Subcutaneous abdominal adipose tissue (tissue), 5 donors: ENCODE results near the gene NFKBIL1.
"Not testable (repeated sequence)": the region's sequence is repeated elsewhere in the genome, so short reads cannot be mapped to it uniquely, and the experiment has no call there.

Experiments
- H3K27ac ChIP-seq: one replicate; pipeline ENCODE4 v1.7.0; 2013; ENCODE audit warnings: low read depth, mild to moderate bottlenecking, inconsistent platforms, low read length, moderate library complexity
- H3K27me3 ChIP-seq, 5 donors: one replicate each; pipeline ENCODE4 v1.7.0; 2013; ENCODE audit warnings: low read length in 5 of 5, inconsistent platforms in 1 of 5; ENCODE audit not compliant: control insufficient read depth in 5 of 5, insufficient read depth in 4 of 5
- H3K36me3 ChIP-seq, 5 donors: one replicate each; pipeline ENCODE4 v1.7.0; 2013; ENCODE audit warnings: low read length in 5 of 5; ENCODE audit not compliant: control insufficient read depth in 5 of 5, insufficient read depth in 5 of 5
- H3K4me1 ChIP-seq, 5 donors: one replicate each; pipeline ENCODE4 v1.7.0; 2013; ENCODE audit warnings: low read length in 5 of 5, mild to moderate bottlenecking in 3 of 5, moderate library complexity in 1 of 5; ENCODE audit not compliant: control insufficient read depth in 5 of 5, insufficient read depth in 5 of 5
- H3K4me3 ChIP-seq, 5 donors: one replicate each; pipeline ENCODE4 v1.7.0; 2013; ENCODE audit warnings: low read length in 5 of 5, low read depth in 1 of 5
- H3K9ac ChIP-seq, 5 donors: one replicate each; pipeline ENCODE4 v1.7.0; 2013; ENCODE audit warnings: low read length in 5 of 5, mild to moderate bottlenecking in 4 of 5, moderate library complexity in 3 of 5
- H3K9me3 ChIP-seq, 5 donors: one replicate each; pipeline ENCODE4 v1.7.0; 2013; ENCODE audit warnings: low read length in 5 of 5; ENCODE audit not compliant: control insufficient read depth in 5 of 5
- donor health status: healthy.
- donor health status: healthy.
- donor health status: healthy.
- donor health status: healthy.
- donor health status: healthy.

NFKBIL1 gene

DNA sequence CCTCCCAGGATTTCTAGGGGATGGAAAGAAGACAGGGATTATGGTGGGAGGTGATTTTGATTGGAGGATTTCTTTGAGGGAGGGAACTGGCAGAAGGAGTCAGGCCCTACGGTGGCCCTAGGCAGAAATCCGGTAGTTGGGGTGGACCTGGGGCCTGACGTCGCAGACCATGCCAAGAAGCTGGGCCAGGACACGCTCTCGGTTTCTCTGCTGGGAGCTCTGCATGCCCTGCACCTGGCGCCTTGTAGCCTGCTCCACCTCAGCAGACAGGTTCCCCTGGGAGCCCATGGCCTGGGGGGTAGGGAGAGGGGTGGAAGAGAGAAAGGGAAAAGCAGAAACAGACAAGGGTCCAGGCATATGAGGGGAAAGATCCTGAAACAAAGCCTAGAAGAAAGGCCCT, 2.1 kb upstream of the NFKBIL1 start:
- no peak overlapping the region for H3K4me3 ChIP-seq
- H3K4me1 ChIP-seq = peaks cover 16 to 42% (median 39%) of the 10 kb centered on the region in 5 donors
- H3K27ac ChIP-seq = no peak overlapping the region
- peak overlapping the region in 1 of 5 donors; percentile 20 for H3K9ac ChIP-seq
- H3K36me3 ChIP-seq = peaks cover 4 to 19% (median 9%) of the 10 kb centered on the region in 5 donors
- H3K9me3 ChIP-seq = no peaks in the 10 kb centered on the region
- peaks cover 0 to 4% (median 0%) of the 10 kb centered on the region in 5 donors for H3K27me3 ChIP-seq

DNA sequence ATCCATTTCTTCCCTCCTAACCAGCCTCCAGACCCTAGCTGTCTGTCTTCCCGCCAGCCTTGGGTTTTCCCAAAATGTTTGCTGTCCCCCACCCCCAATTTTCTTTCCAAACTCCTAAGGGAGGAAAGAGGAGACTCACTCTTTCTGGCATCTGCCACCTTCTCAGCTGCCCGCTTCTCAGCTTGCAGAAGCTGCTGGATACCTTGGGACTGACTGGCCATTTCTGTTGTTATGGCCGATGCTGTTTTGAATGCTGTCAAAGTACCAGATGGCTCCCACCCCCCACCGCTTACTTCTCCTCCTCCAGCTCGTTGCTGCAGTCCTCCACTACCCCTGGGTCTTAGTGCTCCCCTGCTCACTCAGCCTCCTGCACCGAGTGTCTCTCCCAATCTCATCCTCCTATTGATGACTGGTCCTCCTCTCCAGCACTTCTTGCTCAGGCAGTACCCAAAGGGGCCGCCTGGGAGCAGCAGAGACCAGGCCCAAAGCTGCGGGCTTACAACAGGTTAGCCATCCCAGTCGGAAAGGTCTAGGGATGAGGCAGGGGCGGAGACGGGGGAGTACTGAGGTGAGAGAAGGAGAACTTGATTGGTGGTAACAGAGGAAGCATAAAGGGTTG, 960 bp upstream of the NFKBIL1 start, which contains the start of gene ATP6V1G2:
Gene ATP6V1G2, minus strand, starts transcription at position 270 of the 619 bp plus-strand sequence. Its CDS starts 49 bp downstream, at position 221.
- Histone ChIP-seq H3K4me3 (peak within 1 kb of the TSS; percentile 45 to 68 (median 60)), H3K9ac (peak within 1 kb of the TSS; percentile 10 to 78 (median 73)), H3K4me1 (peaks cover 15 to 33% (median 30%) of the 10 kb centered on the region in 5 donors), H3K36me3 (peaks cover 4 to 28% (median 16%) of the 10 kb centered on the region in 5 donors), H3K27me3 (peaks cover 0 to 4% (median 0%) of the 10 kb centered on the region in 5 donors), H3K27ac (peak within 1 kb of the TSS; percentile 83), H3K9me3 (no peaks in the 10 kb centered on the region)

DNA sequence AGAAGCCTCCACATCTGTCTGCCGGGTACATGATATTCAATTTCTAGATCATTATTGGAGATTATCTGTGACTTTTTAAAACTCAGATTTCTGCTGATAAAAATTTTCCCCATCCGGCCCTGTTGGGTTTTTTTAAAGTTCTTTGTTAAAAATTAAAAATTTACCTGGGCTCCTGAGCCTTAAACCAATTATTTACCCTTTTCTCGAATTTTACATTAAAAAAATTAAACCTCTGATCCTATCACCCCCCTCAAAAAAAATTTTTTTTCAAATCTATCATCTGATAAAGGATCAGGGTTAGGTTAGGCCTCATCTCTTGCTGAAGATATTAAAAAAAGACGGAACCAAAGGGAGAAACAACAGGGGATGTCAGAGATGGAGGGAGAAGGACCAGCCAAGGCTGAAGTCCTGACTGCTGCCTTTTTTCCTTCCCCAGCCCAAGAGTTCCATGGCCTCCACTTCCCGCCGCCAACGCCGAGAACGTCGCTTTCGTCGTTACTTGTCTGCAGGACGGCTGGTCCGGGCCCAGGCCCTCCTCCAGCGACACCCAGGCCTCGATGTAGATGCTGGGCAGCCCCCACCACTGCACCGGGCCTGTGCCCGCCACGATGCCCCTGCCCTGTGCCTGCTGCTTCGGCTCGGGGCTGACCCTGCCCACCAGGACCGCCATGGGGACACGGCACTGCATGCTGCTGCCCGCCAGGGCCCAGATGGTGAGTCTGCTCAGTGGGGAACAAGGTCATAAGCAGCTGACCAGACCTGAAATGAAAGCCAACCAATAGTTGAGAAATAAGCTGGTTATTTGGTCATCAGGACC, 527 bp downstream of the NFKBIL1 start:
- Histone ChIP-seq H3K9me3 (no peaks in the 10 kb centered on the region), H3K9ac (peak overlapping the region; percentile 12 to 78 (median 73)), H3K27me3 (no peaks in the 10 kb centered on the region), H3K27ac (peak overlapping the region; percentile 83), H3K36me3 (peaks cover 4 to 28% (median 16%) of the 10 kb centered on the region in 5 donors), H3K4me1 (peaks cover 5 to 27% (median 21%) of the 10 kb centered on the region in 5 donors), H3K4me3 (peak overlapping the region; percentile 44 to 68 (median 45))

DNA sequence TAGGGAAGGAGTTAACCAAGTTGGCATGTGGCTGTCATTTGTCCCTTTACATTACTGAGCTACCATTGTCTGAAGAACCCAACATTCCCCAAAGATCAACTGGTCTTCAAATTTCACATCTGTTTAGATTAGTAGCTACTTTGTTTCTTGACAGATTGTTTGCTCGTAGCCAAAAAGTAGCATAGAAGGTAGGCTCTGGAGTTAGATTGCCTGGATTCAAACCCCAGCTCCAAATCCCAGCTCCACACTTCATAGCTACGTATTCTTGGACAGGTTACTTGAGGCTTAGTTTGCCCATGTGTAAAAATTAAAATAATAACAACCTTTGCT, 1.1 kb downstream of the NFKBIL1 start:
- no peaks in the 10 kb centered on the region for H3K27me3 ChIP-seq
- H3K4me1 ChIP-seq = peaks cover 4 to 25% (median 21%) of the 10 kb centered on the region in 5 donors
- peak overlapping the region in 3 of 5 donors; percentile 12 to 77 (median 36) for H3K9ac ChIP-seq
- H3K36me3 ChIP-seq = peaks cover 4 to 31% (median 16%) of the 10 kb centered on the region in 5 donors
- H3K9me3 ChIP-seq = no peaks in the 10 kb centered on the region
- H3K4me3 ChIP-seq = peak overlapping the region in 2 of 5 donors; percentile 45 to 60
- H3K27ac ChIP-seq = peak overlapping the region; percentile 83

DNA sequence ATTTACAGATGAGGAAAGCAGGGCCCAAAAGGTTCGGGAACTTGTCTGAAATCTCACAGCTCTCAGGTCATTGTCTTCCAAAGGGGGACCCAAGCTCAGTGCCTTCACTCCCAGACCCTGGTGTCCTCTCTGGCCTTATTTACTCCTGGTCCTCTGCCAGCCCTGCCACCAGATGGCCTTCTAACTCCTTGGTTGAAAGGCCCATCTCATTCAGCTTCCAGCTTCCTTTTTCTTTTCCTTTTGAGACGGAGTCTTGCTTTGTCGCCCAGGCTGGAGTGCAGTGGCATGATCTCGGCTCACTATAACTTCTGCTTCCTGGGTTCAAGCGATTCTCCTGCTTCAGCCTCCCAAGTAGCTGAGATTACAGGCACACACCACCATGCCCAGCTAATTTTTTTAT, 4.0 kb downstream of the NFKBIL1 start:
- not testable (repeated sequence) for H3K9ac ChIP-seq, H3K27me3 ChIP-seq, H3K27ac ChIP-seq, H3K4me3 ChIP-seq, H3K9me3 ChIP-seq
- Histone ChIP-seq H3K36me3 (peaks cover 4 to 44% (median 20%) of the 10 kb centered on the region in 5 donors), H3K4me1 (peaks cover 4 to 24% (median 21%) of the 10 kb centered on the region in 5 donors)

DNA sequence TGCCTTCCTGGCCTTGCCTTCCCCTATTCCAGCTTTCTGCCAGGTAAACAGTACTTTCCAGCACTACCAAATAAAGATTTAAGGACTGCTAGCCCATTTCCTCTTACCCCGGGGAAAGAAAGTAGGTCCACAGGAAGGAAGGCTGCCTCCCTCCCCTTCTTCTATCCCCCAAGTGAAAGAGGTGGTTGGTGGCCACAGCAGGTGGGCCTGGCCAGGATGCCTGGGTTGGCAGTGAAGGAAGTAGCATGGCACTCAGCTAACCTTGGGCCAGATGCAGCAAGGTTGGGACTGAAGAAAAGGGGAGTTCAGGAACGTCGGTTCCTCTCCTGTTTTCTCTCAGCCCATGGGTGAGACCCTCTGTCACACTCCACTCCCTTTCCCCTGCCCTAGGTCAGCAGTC, 8.9 kb downstream of the NFKBIL1 start:
- Histone ChIP-seq H3K27me3 (no peaks in the 10 kb centered on the region), H3K9me3 (no peaks in the 10 kb centered on the region), H3K4me3 (no peak overlapping the region), H3K36me3 (peaks cover 0 to 49% (median 26%) of the 10 kb centered on the region in 5 donors), H3K9ac (no peak overlapping the region), H3K4me1 (peaks cover 14 to 47% (median 39%) of the 10 kb centered on the region in 5 donors), H3K27ac (no peak overlapping the region)

DNA sequence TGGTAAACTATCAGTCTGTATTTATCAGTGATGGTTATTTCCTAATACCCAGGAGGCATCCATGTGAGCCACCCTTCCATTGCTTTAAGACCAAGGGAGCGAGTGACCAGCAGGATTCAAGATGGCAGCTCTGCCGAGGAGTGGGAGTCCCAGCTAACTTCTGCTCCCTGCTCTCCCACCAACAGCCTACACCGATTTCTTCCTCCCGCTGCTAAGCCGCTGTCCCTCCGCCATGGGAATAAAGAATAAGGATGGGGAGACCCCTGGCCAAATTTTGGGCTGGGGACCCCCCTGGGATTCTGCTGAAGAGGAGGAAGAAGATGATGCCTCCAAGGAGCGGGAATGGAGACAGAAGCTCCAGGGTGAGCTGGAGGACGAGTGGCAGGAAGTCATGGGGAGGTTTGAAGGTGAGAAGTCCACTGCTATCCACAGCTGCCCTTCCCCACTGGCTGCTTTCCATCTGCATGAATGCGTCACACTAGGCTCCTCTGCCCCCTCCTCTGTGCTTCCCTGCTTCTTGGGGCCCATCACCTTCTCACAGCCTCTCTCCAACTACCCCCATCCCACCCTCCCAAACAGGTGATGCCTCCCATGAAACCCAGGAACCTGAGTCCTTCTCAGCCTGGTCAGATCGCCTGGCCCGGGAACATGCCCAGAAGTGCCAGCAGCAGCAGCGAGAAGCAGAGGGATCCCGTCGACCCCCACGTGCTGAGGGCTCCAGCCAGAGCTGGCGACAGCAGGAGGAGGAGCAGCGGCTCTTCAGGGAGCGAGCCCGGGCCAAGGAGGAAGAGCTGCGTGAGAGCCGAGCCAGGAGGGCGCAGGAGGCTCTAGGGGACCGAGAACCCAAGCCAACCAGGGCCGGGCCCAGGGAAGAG, 10.3 kb downstream of the NFKBIL1 start:
- Histone ChIP-seq H3K27me3 (no peaks in the 10 kb centered on the region), H3K9me3 (no peaks in the 10 kb centered on the region), H3K9ac (peak overlapping the region in 1 of 5 donors; percentile 43), H3K36me3 (peaks cover 0 to 48% (median 26%) of the 10 kb centered on the region in 5 donors), H3K4me1 (peaks cover 14 to 51% (median 39%) of the 10 kb centered on the region in 5 donors), H3K4me3 (peak overlapping the region in 1 of 5 donors; percentile 12), H3K27ac (no peak overlapping the region)

DNA sequence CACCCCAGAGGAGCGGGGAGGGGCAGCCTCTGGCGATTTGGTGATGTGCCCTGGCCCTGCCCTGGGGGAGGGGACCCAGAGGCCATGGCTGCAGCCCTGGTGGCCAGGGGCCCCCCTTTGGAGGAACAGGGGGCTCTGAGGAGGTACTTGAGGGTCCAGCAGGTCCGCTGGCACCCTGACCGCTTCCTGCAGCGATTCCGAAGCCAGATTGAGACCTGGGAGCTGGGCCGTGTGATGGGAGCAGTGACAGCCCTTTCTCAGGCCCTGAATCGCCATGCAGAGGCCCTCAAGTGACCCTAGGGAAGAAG, 10.9 kb downstream of the NFKBIL1 start:
- Histone ChIP-seq H3K27me3 (no peaks in the 10 kb centered on the region), H3K9ac (peak overlapping the region in 1 of 5 donors; percentile 43), H3K9me3 (no peaks in the 10 kb centered on the region), H3K4me1 (peaks cover 14 to 51% (median 39%) of the 10 kb centered on the region in 5 donors), H3K4me3 (peak overlapping the region in 1 of 5 donors; percentile 12), H3K27ac (peak overlapping the region; percentile 89), H3K36me3 (peaks cover 0 to 46% (median 26%) of the 10 kb centered on the region in 5 donors)

DNA sequence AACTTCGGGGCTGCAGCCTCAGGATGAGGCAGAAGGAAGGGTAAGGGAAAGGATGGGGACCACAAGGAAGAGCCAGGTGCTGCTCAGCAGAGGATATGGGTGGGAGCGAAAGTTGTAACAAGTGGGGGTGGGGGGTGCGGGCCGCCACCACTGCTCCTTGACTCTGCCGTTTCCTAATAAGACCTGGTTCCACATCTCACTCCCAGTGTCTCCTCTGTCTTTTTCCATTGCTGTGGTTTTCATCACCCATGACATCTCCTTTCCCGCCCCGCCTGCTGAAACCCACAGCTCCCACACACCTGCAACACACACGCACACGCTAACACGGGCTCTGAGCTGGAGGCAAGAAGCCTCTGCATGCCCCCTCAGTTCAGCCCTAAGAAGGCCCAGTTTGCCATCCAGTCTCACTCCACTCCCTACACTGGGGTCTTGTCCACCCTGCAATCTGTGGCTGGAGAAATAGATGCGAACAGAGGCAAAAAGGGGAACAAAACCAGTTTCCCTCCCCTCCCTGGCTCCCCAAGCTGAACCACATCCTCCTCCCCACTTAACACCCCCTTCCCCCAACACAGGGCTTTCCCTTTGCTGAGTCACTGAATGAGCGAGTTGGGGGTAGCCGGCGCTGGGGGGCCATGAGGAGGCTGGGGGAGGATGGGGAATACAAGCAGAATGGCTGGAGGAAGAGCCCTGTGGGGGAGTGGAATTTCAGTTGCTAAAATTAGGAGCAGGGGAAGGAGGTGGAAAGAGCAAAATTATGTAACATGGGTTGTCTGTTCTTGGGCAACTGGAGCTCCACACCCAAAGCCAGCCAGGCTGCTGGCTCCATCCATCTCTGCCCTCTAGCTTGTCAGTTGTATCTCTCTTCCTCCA, 11.5 kb downstream of the NFKBIL1 start:
- Histone ChIP-seq H3K9me3 (no peaks in the 10 kb centered on the region), H3K27ac (peak overlapping the region; percentile 89), H3K4me1 (peaks cover 14 to 51% (median 39%) of the 10 kb centered on the region in 5 donors), H3K4me3 (peak overlapping the region in 2 of 5 donors; percentile 12 to 19), H3K9ac (peak overlapping the region in 3 of 5 donors; percentile 3 to 56 (median 43)), H3K27me3 (no peaks in the 10 kb centered on the region), H3K36me3 (peaks cover 0 to 44% (median 26%) of the 10 kb centered on the region in 5 donors)
